Heart left ventricle (tissue), 13 donors: Measurements from ENCODE around the gene MIXL1.

Experiments
- CTCF ChIP-seq, 12 donors: fragments of 200-600 bp; sonication (generic) in 4 of 12; IDR thresholded peaks; one replicate each; pipeline versions ENCODE4 v1.5.0 to v1.8.0; 2018 to 2022; ENCODE audit warnings: antibody characterized with exemption in 12 of 12, mild to moderate bottlenecking in 5 of 12
- POLR2A ChIP-seq, 2 donors: fragments of 450-650 bp; IDR thresholded peaks; one replicate each; pipeline ENCODE4 v1.6.1; 2017; ENCODE audit warnings: antibody characterized with exemption in 2 of 2, mild to moderate bottlenecking in 2 of 2, moderate library complexity in 2 of 2
- donor health status: ischemic (EF 13 %, LVEDD 7.1; RV severe dilation, severe dysfunction).
- donor health status: DM: no; HTN: yes; CAD: no.
- donor health status: DM: no; HTN: no; CAD: no.
- donor health status: ischemic (EF 25% LVEDD 6.9; RV normal size, moderate dysfunction).
- donor health status: ischemic (EF 25% LVEDD 5.7; RV mildly dilated, moderate dysfunction).
- donor health status: ischemic (EF 35%, LVEDD 5.7; RV mildly dilated, moderate dysfunction).
- donor health status: nonischemic (EF 11% LVEDD 7.7; RV severe dilation, severe dysfunction).
- donor health status: DM: yes; HTN: yes; CAD: no.
- donor health status: PGD.
- donor health status: ischemic (EF 29% LVEDD 5.4; RV normal size, mild dysfunction).
- donor health status: nonischemic (EF 23%, LVEDD 6.1; RV moderate dilation, normal function).

- TF ChIP-seq POLR2A (IDR thresholded peaks at IDR 0.05) (no peak), CTCF (IDR thresholded peaks at IDR 0.05) (no peak)
These were observed 38.4 kb downstream of the MIXL1 start for GRCh38 chr1:226261818-226262217.
